Measurements from ENCODE around the gene KIFBP.

KIFBP gene

GRCh38 chr10:69052736-69053135 lies 64.1 kb downstream of the KIFBP start:
- DNase-seq: no peak

DNA sequence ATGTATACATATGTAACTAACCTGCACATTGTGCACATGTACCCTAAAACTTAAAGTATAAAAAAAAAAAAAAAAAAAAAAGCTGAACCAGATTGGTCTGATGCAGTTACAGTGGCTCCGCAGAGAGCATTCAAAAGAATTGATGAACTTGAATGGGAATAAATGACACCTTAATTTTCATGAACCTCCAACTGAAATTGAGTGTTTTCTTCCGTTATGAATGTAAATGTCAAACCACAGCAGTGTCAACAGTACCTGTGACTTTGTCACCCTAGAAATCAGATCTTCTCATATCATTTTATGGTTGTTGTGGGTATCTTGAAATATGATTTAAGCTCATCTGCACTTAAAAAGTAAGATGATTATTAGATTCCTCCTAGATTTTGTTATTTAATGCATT lies 66.6 kb downstream of the KIFBP start:
- no peak for DNase-seq

DNA sequence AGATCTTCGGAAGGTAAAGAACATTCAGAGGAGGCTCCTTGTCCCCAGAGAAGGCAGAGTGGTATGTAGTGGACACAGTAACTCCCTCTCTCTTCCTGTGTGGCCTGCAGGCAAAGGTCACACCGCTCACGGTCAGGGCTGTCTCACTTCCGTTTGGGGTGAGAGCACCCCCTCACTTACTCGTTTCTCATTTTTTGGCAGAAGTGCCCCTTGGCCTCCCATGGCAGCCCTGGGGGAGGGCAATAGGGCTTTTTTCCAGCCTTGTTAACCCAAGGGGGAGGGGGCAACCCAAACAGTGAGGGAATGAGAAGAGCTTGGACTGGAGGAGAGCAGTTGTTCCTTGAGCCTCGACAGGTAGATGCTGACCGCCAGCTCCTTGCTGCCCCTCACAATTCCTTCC lies 67.5 kb downstream of the KIFBP start:
- DNase-seq: no peak

DNA sequence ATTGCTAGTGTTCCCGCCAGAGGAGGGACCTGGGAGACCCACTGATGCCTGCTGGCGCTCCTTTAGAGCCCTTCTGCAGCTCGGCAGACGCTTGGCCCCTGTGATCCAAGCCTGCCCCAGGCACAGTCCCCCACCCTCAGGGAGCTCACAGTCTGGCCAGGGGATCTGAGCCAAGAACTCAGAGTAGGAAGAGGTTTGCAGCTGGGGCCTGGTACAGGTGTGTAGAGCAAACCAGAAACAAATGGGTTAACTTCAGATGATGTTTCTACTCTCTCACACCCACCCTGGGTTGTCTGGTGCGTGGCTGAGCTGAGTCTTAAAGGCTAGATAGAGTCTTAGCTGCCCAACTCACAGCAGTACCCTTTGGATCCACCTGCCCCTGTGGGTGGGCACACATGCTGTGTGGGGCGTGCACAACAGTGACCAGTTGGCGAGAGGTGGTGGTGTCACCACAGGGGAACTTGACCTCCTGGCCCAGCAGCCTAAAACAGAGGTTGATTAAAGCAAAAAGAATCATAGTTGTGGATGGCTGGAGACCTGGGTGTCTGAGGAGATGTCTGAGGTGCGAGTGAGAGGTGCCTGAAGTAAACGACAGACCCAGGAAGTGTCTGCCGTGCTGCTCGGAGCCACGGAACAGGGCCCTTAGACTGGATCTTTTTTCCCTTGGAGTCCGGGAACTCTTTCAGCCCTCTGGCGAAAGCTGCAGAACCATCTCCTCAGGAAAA lies 68.1 kb downstream of the KIFBP start:
- DNase-seq: no peak

GRCh38 chr10:69057261-69057950 lies 68.8 kb downstream of the KIFBP start:
- no peak for DNase-seq

DNA sequence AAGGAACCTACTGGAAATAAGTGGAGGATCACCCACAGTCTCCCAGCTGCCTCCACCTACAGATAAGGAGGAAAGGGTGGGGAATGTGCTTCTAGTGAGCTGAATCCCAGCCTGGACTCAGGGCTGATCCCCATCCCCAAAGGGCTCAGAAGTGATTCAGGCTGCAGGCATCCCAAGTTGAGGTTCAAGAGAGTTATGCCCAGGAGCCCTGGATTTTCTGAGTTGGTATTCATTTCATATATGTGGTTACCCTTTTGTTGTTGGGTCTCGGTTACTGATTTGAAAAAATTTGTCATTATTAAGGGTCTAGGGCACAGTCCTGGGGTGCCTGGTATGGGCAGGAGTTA lies 69.3 kb downstream of the KIFBP start:
- DNase-seq: no peak

- no peak for DNase-seq
Observed at GRCh38 chr10:69060127-69060798, 71.7 kb downstream of the KIFBP start.

DNA sequence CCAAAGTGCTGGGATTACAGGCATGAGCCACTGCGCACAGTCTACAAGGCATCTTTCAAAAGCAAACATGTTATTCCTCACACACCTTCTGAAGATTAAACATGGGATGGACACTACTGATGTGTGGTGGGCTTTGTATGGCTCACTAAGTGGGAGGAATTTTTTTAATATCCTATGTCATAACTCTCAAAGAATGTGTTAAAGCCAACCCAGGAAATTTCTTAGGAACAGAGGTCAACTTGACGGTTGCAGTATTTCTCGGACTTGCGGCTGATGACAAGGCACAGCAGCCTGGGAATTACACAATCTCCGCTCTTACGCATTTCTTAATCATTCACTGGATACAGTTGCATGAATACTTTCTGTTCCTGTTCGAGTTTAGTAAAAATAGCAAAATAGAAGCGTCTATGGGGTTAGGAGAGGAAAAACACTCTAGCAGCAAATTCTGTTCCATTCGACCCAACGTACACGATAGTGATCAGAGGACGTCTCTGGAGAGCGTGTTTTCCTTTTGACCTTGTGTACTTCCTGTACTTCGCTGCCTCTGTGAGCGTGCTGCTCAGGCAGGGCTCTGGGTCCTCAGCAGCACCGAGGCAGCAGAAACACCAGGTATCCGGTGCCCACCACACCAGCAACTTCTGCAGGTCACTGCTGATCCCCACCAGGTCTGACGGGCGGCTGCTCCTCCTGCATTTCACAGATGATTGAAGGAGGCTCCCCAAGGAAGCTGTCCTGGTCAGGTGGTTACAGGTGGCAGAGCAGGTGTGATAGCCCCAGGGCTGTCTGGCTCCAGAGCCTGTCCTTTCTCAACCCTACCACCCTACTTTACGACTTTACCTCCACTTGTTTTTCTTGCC lies 72.9 kb downstream of the KIFBP start:
- DNase-seq: no peak

DNA sequence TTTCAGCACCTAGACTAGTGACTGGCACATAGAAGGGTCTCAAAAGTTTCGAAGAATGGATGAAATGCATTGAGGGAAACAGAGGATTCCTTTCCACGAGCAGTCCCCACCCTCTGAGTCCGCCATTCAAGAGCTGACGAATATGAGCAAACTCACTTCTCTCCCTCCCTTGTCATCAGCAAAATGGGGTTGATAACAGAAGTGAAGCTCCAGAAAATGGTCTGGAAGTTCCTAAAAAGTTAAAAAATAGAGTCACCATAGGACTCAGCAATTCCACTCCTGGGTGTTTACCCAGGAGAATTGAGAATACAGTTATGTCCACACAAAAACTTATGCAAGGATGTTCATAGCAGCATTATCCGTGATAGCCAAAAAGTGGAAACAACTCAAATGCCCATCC lies 74.3 kb downstream of the KIFBP start:
- no peak for DNase-seq

- no peak for DNase-seq
Observed at GRCh38 chr10:69064762-69065328, 76.2 kb downstream of the KIFBP start.

GRCh38 chr10:69065406-69066361 lies 77.1 kb downstream of the KIFBP start:
- no peak for DNase-seq
